ENCODE results near the gene CAPN7.

Gene CAPN7

GRCh38 chr3:15294929-15295328, 88.9 kb downstream of the CAPN7 start:
- DNase-seq (ENCODE audit: low read depth in 1 of 2, low spot score in 1 of 2): no peak

- no peak for DNase-seq (ENCODE audit: low read depth in 1 of 2, low spot score in 1 of 2)
Observed at GRCh38 chr3:15295506-15295905, 89.5 kb downstream of the CAPN7 start.

- no peak for DNase-seq (ENCODE audit: low read depth in 1 of 2, low spot score in 1 of 2)
Observed at GRCh38 chr3:15297608-15298350, 91.7 kb downstream of the CAPN7 start.

- no peak for DNase-seq (ENCODE audit: low read depth in 1 of 2, low spot score in 1 of 2)
Observed at GRCh38 chr3:15298504-15298903, 92.5 kb downstream of the CAPN7 start.

GRCh38 chr3:15299036-15299435, 93.0 kb downstream of the CAPN7 start:
- no peak for DNase-seq (ENCODE audit: low read depth in 1 of 2, low spot score in 1 of 2)

- no peak for DNase-seq (ENCODE audit: low read depth in 1 of 2, low spot score in 1 of 2)
Observed at GRCh38 chr3:15300323-15301078, 94.5 kb downstream of the CAPN7 start.

GRCh38 chr3:15301761-15302160, 95.7 kb downstream of the CAPN7 start:
- DNase-seq (ENCODE audit: low read depth in 1 of 2, low spot score in 1 of 2): no peak
